GM12878 (cell line): Measurements from ENCODE around the gene TTK.

Experiments used
- EP300 ChIP-seq, 2 experiments: fragments of 150-350 bp in 1 of 2; IDR thresholded peaks; 2 replicates each; pipeline ENCODE4 v1.6.1; 2011 to 2012; ENCODE audit warnings: low read depth in 2 of 2, low read length in 2 of 2, borderline replicate concordance in 1 of 2, improper control_type of control experiment in 1 of 2, inconsistent platforms in 1 of 2; ENCODE audit not compliant: control insufficient read depth in 1 of 2
- HDAC2 ChIP-seq: fragments of 200-600 bp; sonication (generic); IDR thresholded peaks from 2 replicates; pipeline ENCODE4 v1.6.1; 2017

GRCh38 chr6:80088637-80089036 is 84.2 kb downstream of the TTK start:
- no peak for TF ChIP-seq HDAC2
- no peak for TF ChIP-seq EP300 (IDR thresholded peaks at IDR 0.05; ENCODE audit: borderline replicate concordance in 1 of 2, control insufficient read depth in 1 of 2, low read depth in 2 of 2, low read length in 2 of 2)
